Measurements from ENCODE around the gene SLC5A2. TPM values are rescaled to one million over a fixed set of nuclear protein-coding genes. Genes with fewer than 3 reads are reported as not detected.

SLC5A2 gene
- total and polyA plus RNA-seq, 2 experiments from 2014 or later = 2.5 to 12.7 TPM

- Histone ChIP-seq H3K4me3 (no peak overlapping the region), H3K4me1 (ENCODE audit: insufficient read depth) (peaks cover 8% of the 10 kb centered on the region), H3K4me2 (no peak overlapping the region), H3K79me2 (peaks cover 19% of the 10 kb centered on the region), H3K27ac (no peak overlapping the region), H4K20me1 (ENCODE audit: insufficient read depth, poor library complexity, severe bottlenecking) (peaks cover 12% of the 10 kb centered on the region), H3K36me3 (replicated peaks; ENCODE audit: insufficient read depth, low read depth) (no peaks in the 10 kb centered on the region), H3K9me2 (replicated peaks; ENCODE audit: insufficient read depth) (no peaks in the 10 kb centered on the region), H2AFZ (no peak overlapping the region), H3K27me3 (no peaks in the 10 kb centered on the region), H3K9me3 (ENCODE audit: low read depth) (no peaks in the 10 kb centered on the region)
- TF ChIP-seq CTCF (IDR thresholded peaks at IDR 0.05; ENCODE audit: poor library complexity) = no peak
- no peak for TF ChIP-seq EZH2 (IDR thresholded peaks at IDR 0.05; ENCODE audit: borderline replicate concordance)
- no peak for TF ChIP-seq EZH2phosphoT487 (IDR thresholded peaks at IDR 0.05; ENCODE audit: low read depth, severe bottlenecking, unreplicated experiment)
- 97% methylated on average over 35 of the region's 35 CpGs for WGBS (ENCODE audit: low lambda C conversion rate, missing lambda C conversion rate)
- no peak for DNase-seq (ENCODE audit: low spot score)
Measured at GRCh38 chr16:31461921-31462804, 20.8 kb upstream of the SLC5A2 start.

- no peak overlapping the region for H3K4me2 ChIP-seq
- TF ChIP-seq EZH2phosphoT487 (IDR thresholded peaks at IDR 0.05; ENCODE audit: low read depth, severe bottlenecking, unreplicated experiment) (no peak), EZH2 (IDR thresholded peaks at IDR 0.05; ENCODE audit: borderline replicate concordance) (no peak), CTCF (IDR thresholded peaks at IDR 0.05; ENCODE audit: poor library complexity) (no peak)
- H3K4me3 ChIP-seq = no peak overlapping the region
- no peaks in the 10 kb centered on the region for H4K20me1 ChIP-seq (ENCODE audit: insufficient read depth, poor library complexity, severe bottlenecking)
- H3K79me2 ChIP-seq = peaks cover 7% of the 10 kb centered on the region
- no peak for DNase-seq (ENCODE audit: low spot score)
- H3K9me3 ChIP-seq (ENCODE audit: low read depth) = no peaks in the 10 kb centered on the region
- H3K9me2 ChIP-seq (replicated peaks; ENCODE audit: insufficient read depth) = no peaks in the 10 kb centered on the region
- H3K27me3 ChIP-seq = no peaks in the 10 kb centered on the region
- no peaks in the 10 kb centered on the region for H3K4me1 ChIP-seq (ENCODE audit: insufficient read depth)
- no peak overlapping the region for H3K27ac ChIP-seq
- 97% methylated on average over 30 of the region's 36 CpGs for WGBS (ENCODE audit: low lambda C conversion rate, missing lambda C conversion rate)
- H3K36me3 ChIP-seq (replicated peaks; ENCODE audit: insufficient read depth, low read depth) = no peaks in the 10 kb centered on the region
- H2AFZ ChIP-seq = no peak overlapping the region
Measured at GRCh38 chr16:31464348-31464769, 18.6 kb upstream of the SLC5A2 start.

GRCh38 chr16:31464781-31465260 lies 18.1 kb upstream of the SLC5A2 start:
- H2AFZ ChIP-seq = no peak overlapping the region
- no peak for TF ChIP-seq CTCF (IDR thresholded peaks at IDR 0.05; ENCODE audit: poor library complexity)
- no peak for TF ChIP-seq EZH2phosphoT487 (IDR thresholded peaks at IDR 0.05; ENCODE audit: low read depth, severe bottlenecking, unreplicated experiment)
- TF ChIP-seq EZH2 (IDR thresholded peaks at IDR 0.05; ENCODE audit: borderline replicate concordance) = no peak
- no peaks in the 10 kb centered on the region for H3K27me3 ChIP-seq
- H3K36me3 ChIP-seq (replicated peaks; ENCODE audit: insufficient read depth, low read depth) = no peaks in the 10 kb centered on the region
- DNase-seq (ENCODE audit: low spot score) = no peak
- H3K9me3 ChIP-seq (ENCODE audit: low read depth) = no peaks in the 10 kb centered on the region
- H3K27ac ChIP-seq = no peak overlapping the region
- no peaks in the 10 kb centered on the region for H4K20me1 ChIP-seq (ENCODE audit: insufficient read depth, poor library complexity, severe bottlenecking)
- no peak overlapping the region for H3K4me3 ChIP-seq
- WGBS (ENCODE audit: low lambda C conversion rate, missing lambda C conversion rate) = 94% methylated on average over 17 of the region's 17 CpGs
- no peak overlapping the region for H3K4me2 ChIP-seq
- H3K9me2 ChIP-seq (replicated peaks; ENCODE audit: insufficient read depth) = no peaks in the 10 kb centered on the region
- no peaks in the 10 kb centered on the region for H3K4me1 ChIP-seq (ENCODE audit: insufficient read depth)
- H3K79me2 ChIP-seq = peaks cover 7% of the 10 kb centered on the region
